GM06990 (cell line): Measurements from ENCODE around the gene RANGAP1.

ENCODE experiments used
- DNase-seq: peaks from one replicate; pipeline ENCODE4 v3.0.0-alpha.2; 2011; ENCODE audit not compliant: insufficient read length; ENCODE audit errors: extremely low read depth
- H3K27me3 ChIP-seq: replicated peaks from 2 replicates; pipeline ENCODE4 v1.6.0; 2011; ENCODE audit warnings: low read length; ENCODE audit not compliant: control insufficient read depth, insufficient read depth
- H3K36me3 ChIP-seq: 2 replicates; pipeline ENCODE4 v1.5.1; 2011; ENCODE audit warnings: low read length; ENCODE audit not compliant: control insufficient read depth, insufficient read depth
- H3K4me3 ChIP-seq: replicated peaks from 2 replicates; pipeline ENCODE4 v1.5.1; 2011; ENCODE audit warnings: low read depth, mild to moderate bottlenecking, control low read depth, low read length
- TF ChIP-seq, protein P1 (sequence below): IDR thresholded peaks from 2 replicates; pipeline ENCODE4 v1.5.1; 2011; ENCODE audit warnings: low read length, control low read depth, mild to moderate bottlenecking, inconsistent platforms; ENCODE audit not compliant: insufficient read depth, poor library complexity, severe bottlenecking

RANGAP1 gene

DNA sequence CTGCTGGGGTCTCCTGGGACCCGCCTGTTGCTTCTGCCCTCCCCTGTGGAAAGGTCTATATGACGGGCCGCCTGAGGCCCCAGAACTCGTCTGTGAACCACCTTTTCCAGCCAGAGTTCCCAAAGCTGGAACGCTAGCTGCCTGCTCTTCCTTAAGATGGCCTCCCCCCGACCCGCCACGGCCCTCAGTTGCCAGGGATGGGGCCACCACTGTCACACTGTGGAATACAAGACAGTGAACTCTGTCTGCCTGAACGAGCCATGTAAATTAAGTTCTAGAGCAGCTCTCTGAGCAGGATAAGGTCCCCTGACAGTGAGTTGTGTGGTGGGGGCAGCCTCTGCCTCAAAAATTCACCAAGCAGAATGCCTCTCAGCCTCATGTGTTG lies 55.6 kb downstream of the RANGAP1 start:
- H3K36me3 ChIP-seq, result peaks cover 22% of the 10 kb centered on the region
- TF ChIP-seq, protein P1, sequence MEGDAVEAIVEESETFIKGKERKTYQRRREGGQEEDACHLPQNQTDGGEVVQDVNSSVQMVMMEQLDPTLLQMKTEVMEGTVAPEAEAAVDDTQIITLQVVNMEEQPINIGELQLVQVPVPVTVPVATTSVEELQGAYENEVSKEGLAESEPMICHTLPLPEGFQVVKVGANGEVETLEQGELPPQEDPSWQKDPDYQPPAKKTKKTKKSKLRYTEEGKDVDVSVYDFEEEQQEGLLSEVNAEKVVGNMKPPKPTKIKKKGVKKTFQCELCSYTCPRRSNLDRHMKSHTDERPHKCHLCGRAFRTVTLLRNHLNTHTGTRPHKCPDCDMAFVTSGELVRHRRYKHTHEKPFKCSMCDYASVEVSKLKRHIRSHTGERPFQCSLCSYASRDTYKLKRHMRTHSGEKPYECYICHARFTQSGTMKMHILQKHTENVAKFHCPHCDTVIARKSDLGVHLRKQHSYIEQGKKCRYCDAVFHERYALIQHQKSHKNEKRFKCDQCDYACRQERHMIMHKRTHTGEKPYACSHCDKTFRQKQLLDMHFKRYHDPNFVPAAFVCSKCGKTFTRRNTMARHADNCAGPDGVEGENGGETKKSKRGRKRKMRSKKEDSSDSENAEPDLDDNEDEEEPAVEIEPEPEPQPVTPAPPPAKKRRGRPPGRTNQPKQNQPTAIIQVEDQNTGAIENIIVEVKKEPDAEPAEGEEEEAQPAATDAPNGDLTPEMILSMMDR, result no peak
- no peaks in the 10 kb centered on the region for H3K27me3 ChIP-seq
- no peak overlapping the region for H3K4me3 ChIP-seq
- DNase-seq, result no peak

DNA sequence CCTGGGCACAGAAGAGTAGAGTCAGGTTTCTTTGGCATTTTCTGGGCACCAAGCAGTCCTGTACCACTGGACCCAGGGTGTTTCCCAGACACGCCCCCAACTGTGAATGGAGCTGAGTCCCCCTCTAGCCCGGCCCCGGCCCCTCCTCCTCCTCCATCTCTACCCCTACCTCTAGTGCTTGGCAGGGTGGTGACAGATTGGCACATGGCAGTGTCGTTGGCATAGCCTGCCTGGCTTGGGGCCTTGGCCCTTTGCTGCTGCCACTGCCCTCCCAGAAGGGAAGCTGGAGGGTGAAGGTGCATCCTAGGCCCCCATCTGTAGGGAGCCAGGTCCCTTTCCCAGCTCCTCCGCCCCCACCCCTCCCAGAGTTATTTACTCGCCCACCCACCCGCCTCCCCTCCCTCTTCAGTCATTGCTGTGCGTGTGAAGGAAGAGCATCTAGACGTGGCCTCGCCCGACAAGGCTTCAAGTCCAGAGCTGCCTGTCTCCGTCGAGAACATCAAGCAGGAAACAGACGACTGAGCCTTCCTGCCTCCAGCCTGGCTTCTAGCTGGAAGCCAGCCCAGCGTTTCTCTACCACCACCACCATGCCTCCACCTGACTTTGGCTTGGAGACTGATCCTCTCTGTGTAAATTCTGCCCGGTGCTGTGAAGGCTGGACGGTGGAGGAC lies 56.1 kb downstream of the RANGAP1 start:
- Histone ChIP-seq H3K36me3 (peaks cover 26% of the 10 kb centered on the region), H3K4me3 (no peak overlapping the region), H3K27me3 (no peaks in the 10 kb centered on the region)
- DNase-seq, result no peak
- TF ChIP-seq, protein P1, result no peak

GRCh38 chr22:41229215-41229614 lies 56.8 kb downstream of the RANGAP1 start:
- Histone ChIP-seq H3K4me3 (no peak overlapping the region), H3K27me3 (no peaks in the 10 kb centered on the region), H3K36me3 (peaks cover 32% of the 10 kb centered on the region)
- DNase-seq, result no peak
- TF ChIP-seq, protein P1, result no peak

DNA sequence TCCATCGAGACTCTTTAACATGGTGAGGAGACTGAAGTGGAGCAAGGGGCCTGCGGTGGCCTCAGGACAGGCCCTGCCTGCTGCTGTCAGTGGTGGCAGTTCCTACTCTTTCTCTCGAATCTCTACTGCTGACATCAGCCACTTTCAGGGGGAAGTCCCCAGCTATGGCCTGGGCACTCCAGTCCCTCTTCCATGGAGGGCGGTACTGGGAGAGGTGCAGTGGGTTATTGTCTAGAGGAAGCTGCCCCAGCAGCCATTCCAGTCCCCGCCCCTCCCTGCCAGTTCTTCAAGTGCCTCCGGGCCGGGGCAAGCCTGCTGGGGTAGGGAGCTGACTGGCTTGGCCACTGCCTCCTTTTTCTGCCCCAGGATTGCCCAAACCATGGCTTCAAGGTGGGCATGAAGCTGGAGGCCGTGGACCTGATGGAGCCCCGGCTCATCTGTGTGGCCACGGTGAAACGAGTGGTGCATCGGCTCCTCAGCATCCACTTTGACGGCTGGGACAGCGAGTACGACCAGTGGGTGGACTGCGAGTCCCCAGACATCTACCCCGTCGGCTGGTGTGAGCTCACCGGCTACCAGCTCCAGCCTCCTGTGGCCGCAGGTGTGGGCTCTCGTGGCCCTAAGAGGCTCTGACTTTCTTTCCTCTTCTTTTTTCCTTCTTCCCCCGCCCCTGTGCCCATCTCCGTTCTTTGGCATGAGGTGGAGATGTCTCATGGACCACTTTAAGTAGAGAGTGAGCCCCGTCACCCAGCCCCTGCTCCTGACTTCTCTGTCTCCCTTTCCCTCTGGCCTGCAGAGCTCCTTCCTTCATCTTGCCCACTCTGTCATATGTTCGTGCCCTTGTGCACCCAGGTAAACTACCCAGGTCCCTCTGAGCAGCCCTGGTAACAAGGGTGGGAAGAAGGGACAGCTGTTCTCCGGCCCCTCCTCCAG lies 59.0 kb downstream of the RANGAP1 start:
- DNase-seq, result no peak
- Histone ChIP-seq H3K36me3 (peaks cover 43% of the 10 kb centered on the region), H3K27me3 (no peaks in the 10 kb centered on the region), H3K4me3 (no peak overlapping the region)
- TF ChIP-seq, protein P1, result no peak

DNA sequence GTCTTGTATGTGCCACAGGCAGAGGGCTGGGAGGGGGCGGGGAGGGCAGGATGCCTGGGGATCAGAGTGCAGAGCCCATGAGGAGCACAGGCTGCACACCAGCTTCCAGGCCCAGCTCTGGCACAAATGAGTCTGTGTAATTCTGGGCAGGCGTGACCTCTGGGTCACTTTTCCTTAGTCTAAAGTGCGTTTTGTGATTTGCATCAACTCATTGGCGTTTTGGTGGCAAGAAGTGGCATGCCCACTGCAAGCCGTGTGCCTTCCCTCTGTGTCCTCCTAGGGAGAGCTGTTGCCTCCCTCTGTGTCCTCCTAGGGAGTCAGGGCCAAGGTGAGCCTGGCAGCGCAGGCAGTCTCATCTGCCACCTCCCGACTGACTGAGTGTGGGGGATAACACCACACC lies 62.5 kb downstream of the RANGAP1 start:
- no peak for DNase-seq
- H3K27me3 ChIP-seq, result no peaks in the 10 kb centered on the region
- H3K36me3 ChIP-seq, result peaks cover 52% of the 10 kb centered on the region
- H3K4me3 ChIP-seq, result no peak overlapping the region
- TF ChIP-seq, protein P1, result no peak
